Ovary (tissue), 9 donors: Measurements from ENCODE around the gene USP36. TPM values are rescaled to one million over a fixed set of nuclear protein-coding genes. Genes with fewer than 3 reads are reported as not detected.

Source experiments
- DNase-seq, 5 donors: peaks; one replicate each; pipeline ENCODE4 v3.0.0-alpha.2; 2019 to 2020
- H3K27ac ChIP-seq, 2 donors: fragments of 200-600 bp; one replicate each; pipeline versions ENCODE4 v1.5.1 to v1.8.0; 2019 to 2022
- H3K27me3 ChIP-seq: fragments of 200-600 bp; one replicate; pipeline ENCODE4 v1.8.0; 2022
- H3K36me3 ChIP-seq: fragments of 200-600 bp; sonication (generic); one replicate; pipeline ENCODE4 v1.5.1; 2019
- H3K4me1 ChIP-seq: one replicate; pipeline ENCODE4 v1.8.1; 2013; ENCODE audit warnings: mild to moderate bottlenecking, moderate library complexity; ENCODE audit not compliant: insufficient read depth
- H3K4me3 ChIP-seq: fragments of 200-600 bp; sonication (generic); one replicate; pipeline ENCODE4 v1.5.1; 2017
- H3K9me3 ChIP-seq, 2 donors: fragments of 200-600 bp in 1 of 2; sonication (generic) in 1 of 2; one replicate each; pipeline versions ENCODE4 v1.5.1 to v1.8.1; 2013 to 2019; ENCODE audit warnings: mild to moderate bottlenecking in 1 of 2, moderate library complexity in 1 of 2
- CTCF ChIP-seq, 3 donors: fragments of 450-650 bp in 2 of 3; fragments of 200-600 bp in 1 of 3; IDR thresholded peaks; one replicate each; pipeline versions ENCODE4 v1.5.1 to v1.8.0; 2016 to 2022; ENCODE audit warnings: antibody characterized with exemption in 3 of 3, mild to moderate bottlenecking in 1 of 3
- EP300 ChIP-seq: sonication (generic); formaldehyde crosslinking; IDR thresholded peaks from one replicate; pipeline ENCODE4 v1.6.1; 2017; ENCODE audit warnings: antibody characterized with exemption
- POLR2A ChIP-seq: fragments of 450-650 bp; IDR thresholded peaks from one replicate; pipeline ENCODE4 v1.6.1; 2017; ENCODE audit warnings: antibody characterized with exemption, mild to moderate bottlenecking, moderate library complexity
- WGBS, 3 donors: extraction: QIAGEN DNeasy Blood & Tissue Kit in 1 of 3; methylation state at CpG; one replicate each; pipeline versions ENCODE4 v1.1.5 to v1.1.7; 2013 to 2017; 5-methylcytosine and 5-hydroxymethylcytosine counted together
- intact Hi-C, 4 donors: fragments of 100-400 bp; cut with DNase I; formaldehyde crosslinking; loops; one replicate each; pipeline versions ENCODE4 v1.11.0 to v1.15.1; 2022 to 2023
- polyA plus RNA-seq, 2 donors: library from polyadenylated mRNA; stranded (reverse); fragments of 200-250 nt in 1 of 2; fragments of 350-450 nt in 1 of 2; fragmentation: Illumina TruSeq in 1 of 2; extraction: RNeasy Lipid Tissue Mini Kit (QIAGEN cat#74804) in 1 of 2; gene quantifications; one replicate each; pipeline ENCODE4 v1.2.3, GENCODE V29; 2013 to 2014
- total RNA-seq, 7 donors: library from RNA; depleted of rRNA in 2 of 7; stranded (reverse); fragments of >200 nt in 2 of 7; fragmentation: NEBNext Ultra II Directional in 3 of 7; extraction: Animal tissue kit (Norgen Biotek cat#: 25700) in 3 of 7; gene quantifications; one replicate each; pipeline versions ENCODE4 v1.1.0 to v1.2.4, GENCODE V29; 2016 to 2023
- donor health status: DM: no; HTN: no; CAD: no; lungs with moderate emphysema.
- donor health status: DM: no; HTN: no; CAD: no.
- donor health status: Bipolar disorder and iron deficiency.
- donor health status: DM: yes; HTN: yes; CAD: no.
- donor health status: DM: no; HTN: no; CAD: no.
- donor health status: DM: yes; HTN: yes; CAD: no.

USP36 gene
- total and polyA plus RNA-seq, 9 donors, result 38.7 to 127 (median 67.4) TPM

- no peak overlapping the region for H3K27ac ChIP-seq
- WGBS, 3 donors, result 88 to 92% (median 90%) methylated on average over 21 to 25 of the region's 25 CpGs
- no peak overlapping the region for H3K4me3 ChIP-seq
- no peaks in the 10 kb centered on the region for H3K36me3 ChIP-seq
- H3K4me1 ChIP-seq, result no peaks in the 10 kb centered on the region
- intact Hi-C loops, result no loop called here
- TF ChIP-seq POLR2A (no peak), EP300 (no peak), CTCF (IDR thresholded peaks at IDR 0.05) (no peak)
- H3K27me3 ChIP-seq, result no peaks in the 10 kb centered on the region
- peak in 2 of 5 donors; percentile 52 to 53 for DNase-seq
- no peaks in the 10 kb centered on the region for H3K9me3 ChIP-seq
These were observed 15.0 kb upstream of the USP36 start for GRCh38 chr17:78855561-78856165.

GRCh38 chr17:78854508-78854907 lies 13.9 kb upstream of the USP36 start:
- no peak for TF ChIP-seq POLR2A
- TF ChIP-seq CTCF (IDR thresholded peaks at IDR 0.05), result no peak
- no peak for TF ChIP-seq EP300
- no peak overlapping the region for H3K4me3 ChIP-seq
- no peaks in the 10 kb centered on the region for H3K9me3 ChIP-seq
- DNase-seq, result no peak
- no peak overlapping the region for H3K27ac ChIP-seq
- H3K27me3 ChIP-seq, result no peaks in the 10 kb centered on the region
- H3K36me3 ChIP-seq, result no peaks in the 10 kb centered on the region
- intact Hi-C loops, result no loop called here
- no peaks in the 10 kb centered on the region for H3K4me1 ChIP-seq
- 67 to 84% (median 69%) methylated on average over 7 to 9 of the region's 9 CpGs for WGBS, 3 donors

GRCh38 chr17:78853926-78854394 lies 13.3 kb upstream of the USP36 start:
- Histone ChIP-seq H3K9me3 (no peaks in the 10 kb centered on the region), H3K27ac (no peak overlapping the region), H3K27me3 (no peaks in the 10 kb centered on the region), H3K36me3 (no peaks in the 10 kb centered on the region), H3K4me3 (no peak overlapping the region), H3K4me1 (no peaks in the 10 kb centered on the region)
- no peak for TF ChIP-seq EP300
- no peak for TF ChIP-seq CTCF (IDR thresholded peaks at IDR 0.05)
- TF ChIP-seq POLR2A, result no peak
- DNase-seq, result no peak
- intact Hi-C loops, result no loop called here
- WGBS, 3 donors, result 63 to 72% (median 71%) methylated on average over 11 of the region's 11 CpGs

- H3K9me3 ChIP-seq, result no peaks in the 10 kb centered on the region
- intact Hi-C loops, result no loop called here
- WGBS, 3 donors, result 43 to 70% (median 52%) methylated on average over 16 of the region's 16 CpGs
- no peak overlapping the region for H3K27ac ChIP-seq
- H3K27me3 ChIP-seq, result no peaks in the 10 kb centered on the region
- no peak overlapping the region for H3K4me3 ChIP-seq
- peak in 2 of 5 donors; percentile 41 to 62 for DNase-seq
- TF ChIP-seq CTCF (IDR thresholded peaks at IDR 0.05), result no peak
- no peak for TF ChIP-seq POLR2A
- TF ChIP-seq EP300, result no peak
- H3K36me3 ChIP-seq, result no peaks in the 10 kb centered on the region
- H3K4me1 ChIP-seq, result no peaks in the 10 kb centered on the region
These were observed 12.1 kb upstream of the USP36 start for GRCh38 chr17:78852709-78853121.
